T47D (cell line): ENCODE measurements around the gene RAD52.
"Not testable (repeated sequence)": the region's sequence is repeated elsewhere in the genome, so short reads cannot be mapped to it uniquely, and the experiment has no call there.

Experiments used
- DNase-seq, 2 experiments: peaks; one replicate each; pipeline versions ENCODE4 v3.0.0 to v3.0.0-alpha.2; 2011 to 2012; ENCODE audit warnings: low read depth in 1 of 2, low spot score in 1 of 2
- JUND ChIP-seq: IDR thresholded peaks from 2 replicates; pipeline ENCODE4 v1.6.1; 2012; ENCODE audit warnings: low read depth
- in situ Hi-C: cut with HindIII; loops from 2 replicates; pipeline ENCODE4 v1.10.0; 2016; ENCODE audit warnings: low sequenced_read_pairs, low pct_unique_long_range_greater_than_20kb

RAD52 gene

GRCh38 chr12:951176-951575, 1.7 kb upstream of the RAD52 start:
- in situ Hi-C loops = no loop called here
- peak in 1 of 2 experiments; percentile 76 for DNase-seq
- no peak for TF ChIP-seq JUND

DNA sequence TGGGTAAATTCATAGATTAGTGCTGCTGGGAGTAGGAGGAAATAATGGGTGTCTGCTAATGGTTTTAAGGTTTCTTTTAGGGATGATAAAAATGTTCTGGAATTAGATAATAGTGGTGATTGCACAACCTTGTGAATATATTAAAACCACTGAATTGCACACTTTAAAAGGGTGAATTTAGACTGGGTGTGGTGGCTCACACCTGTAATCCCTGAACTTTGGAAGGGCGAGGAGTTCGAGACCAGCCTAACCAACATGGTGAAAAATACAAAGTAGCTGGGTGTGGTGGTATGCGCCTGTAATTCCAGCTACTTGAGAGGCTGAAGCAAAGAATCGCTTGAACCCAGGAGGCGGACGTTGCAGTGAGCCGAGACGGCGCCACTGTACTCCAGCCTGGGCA, 1.3 kb downstream of the RAD52 start:
- in situ Hi-C loops = no loop called here
- no peak for TF ChIP-seq JUND
- DNase-seq = no peak

- in situ Hi-C loops = no loop called here
- no peak for TF ChIP-seq JUND
- DNase-seq = no peak
These were observed 2.9 kb downstream of the RAD52 start for GRCh38 chr12:946631-947030.

- no peak for DNase-seq
- no peak for TF ChIP-seq JUND
- in situ Hi-C loops = no loop called here
These were observed 3.3 kb downstream of the RAD52 start for GRCh38 chr12:946212-946611.

- no peak for TF ChIP-seq JUND
- DNase-seq = no peak
- in situ Hi-C loops = no loop called here
These were observed 5.3 kb downstream of the RAD52 start for GRCh38 chr12:944211-944610.

- no peak for TF ChIP-seq JUND
- no peak for DNase-seq
- in situ Hi-C loops = no loop called here
These were observed 6.4 kb downstream of the RAD52 start for GRCh38 chr12:943051-943450.

GRCh38 chr12:938810-939209, 10.7 kb downstream of the RAD52 start:
- in situ Hi-C loops = no loop called here
- TF ChIP-seq JUND = no peak
- no peak for DNase-seq

- in situ Hi-C loops = no loop called here
- no peak for TF ChIP-seq JUND
- DNase-seq = no peak
These were observed 12.8 kb downstream of the RAD52 start for GRCh38 chr12:936377-937345.

DNA sequence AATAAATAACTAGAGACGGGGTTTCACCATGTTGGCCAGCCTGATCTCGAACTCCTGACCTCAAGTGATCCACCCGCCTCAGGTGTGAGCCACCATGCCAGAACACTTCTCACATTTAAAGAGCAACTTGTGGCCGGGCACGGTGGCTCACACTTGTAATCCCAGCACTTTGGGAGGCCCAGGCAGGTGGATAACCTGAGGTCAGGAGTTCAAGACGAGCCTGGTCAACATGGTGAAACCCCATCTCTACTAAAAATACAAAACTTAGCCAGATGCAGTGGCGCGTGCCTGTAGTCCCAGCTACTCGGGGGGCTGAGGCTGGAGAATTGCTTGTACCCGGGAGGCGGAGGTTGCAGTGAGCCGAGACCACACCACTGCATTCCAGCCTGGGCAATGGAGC, 13.6 kb downstream of the RAD52 start:
- DNase-seq, in situ Hi-C loops: not testable (repeated sequence)

DNA sequence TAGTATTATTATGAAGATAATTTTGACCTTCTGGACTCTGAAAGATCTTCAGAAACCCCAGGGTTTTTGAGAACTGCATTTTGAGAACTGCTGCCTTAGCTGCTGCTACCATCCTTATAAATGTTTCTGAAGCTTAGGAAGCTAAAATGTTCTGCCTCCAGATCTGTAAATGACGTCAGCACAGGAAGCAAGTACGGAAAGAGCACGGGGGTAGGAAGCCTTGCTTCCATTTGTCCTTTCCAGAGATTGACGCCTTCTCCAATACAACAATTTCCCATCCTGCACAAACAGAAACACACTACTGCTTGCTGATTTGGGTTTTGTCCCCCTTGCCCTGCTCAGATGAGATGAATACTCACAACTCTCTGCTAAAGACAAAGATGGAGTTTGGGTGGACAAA, 17.9 kb downstream of the RAD52 start:
- TF ChIP-seq JUND = no peak

GRCh38 chr12:931060-931459, 18.4 kb downstream of the RAD52 start:
- in situ Hi-C loops = no loop called here
- TF ChIP-seq JUND = no peak
- no peak for DNase-seq

More for the DNA sequence above, 17.9 kb downstream of the RAD52 start:
- in situ Hi-C loops = no loop called here
- DNase-seq = no peak

DNA sequence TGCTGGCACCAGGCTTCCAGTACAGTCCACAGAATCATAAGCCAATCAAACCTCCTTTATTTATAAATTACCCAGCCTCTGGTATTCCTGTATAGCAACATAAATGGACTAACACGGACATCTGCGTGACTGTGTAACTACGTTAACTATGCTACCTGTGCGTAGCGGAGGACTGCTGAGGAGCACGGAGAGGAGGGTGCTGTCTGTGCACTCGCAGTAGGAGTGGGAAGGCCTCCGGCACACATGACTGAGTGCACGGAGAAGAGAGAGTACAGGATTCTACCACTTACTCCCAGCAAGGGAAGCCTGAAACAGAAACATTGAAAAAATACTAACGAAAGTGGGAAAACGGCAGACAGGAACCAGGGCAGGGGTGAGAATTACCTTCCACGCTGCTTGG, 22.9 kb downstream of the RAD52 start:
- in situ Hi-C loops = no loop called here
- TF ChIP-seq JUND = no peak
- no peak for DNase-seq

GRCh38 chr12:922285-922684, 27.2 kb downstream of the RAD52 start:
- in situ Hi-C loops = no loop called here
- no peak for DNase-seq
- TF ChIP-seq JUND = no peak

DNA sequence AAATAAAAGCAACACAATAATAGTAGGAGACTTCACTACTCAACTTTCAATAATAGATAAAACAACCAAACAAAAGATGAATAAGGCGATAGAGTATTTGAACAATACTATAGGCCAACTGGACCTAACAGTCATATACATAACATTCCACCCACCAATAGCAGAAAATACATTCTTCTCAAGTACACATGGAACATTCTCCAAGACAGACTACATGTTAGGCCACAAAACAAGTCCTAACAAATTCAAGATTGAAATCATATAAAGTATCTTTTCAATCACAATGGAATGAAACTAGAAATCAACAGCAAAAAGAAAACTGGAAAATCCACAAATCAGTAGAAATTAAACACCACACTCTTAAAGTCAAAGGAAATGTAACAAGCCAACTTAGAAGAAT, 28.8 kb downstream of the RAD52 start:
- no peak for DNase-seq
- in situ Hi-C loops = no loop called here
- TF ChIP-seq JUND = no peak
